ENCODE data around the gene FAAP24. TPM values are rescaled to one million over a fixed set of nuclear protein-coding genes. Genes with fewer than 3 reads are reported as not detected.

Gene FAAP24
- under 1 TPM in 2 of 4 donors, not detected in 2; 0.48 to 0.55 TPM for total RNA-seq

- Histone ChIP-seq H3K27ac (peak within 1 kb of the TSS; percentile 74 to 83 (median 82)), H3K27me3 (no peaks in the 10 kb centered on the region), H3K36me3 (no peaks in the 10 kb centered on the region), H3K4me3 (peak within 1 kb of the TSS; percentile 72 to 89 (median 82)), H3K4me1 (peaks cover 4 to 25% (median 21%) of the 10 kb centered on the region in 4 donors), H3K9me3 (no peaks in the 10 kb centered on the region)
- WGBS, 2 donors (ENCODE audit: low coverage in 1 of 2): 0 to 2% methylated on average over 10 to 44 of the region's 57 CpGs
- intact Hi-C loops (cut with DNase I; ENCODE audit: low total_unique reads): no loop called here
- in situ Hi-C loops (cut with MboI; ENCODE audit: low pct_ligation_motif_present in 1 of 4, low pct_unique_long_range_greater_than_20kb in 1 of 4, low sequenced_read_pairs in 3 of 4): loop anchor here in 1 of 4 donors (10.0 kb wide), 1 partner anchor 153 kb away; no protein-coding TSS in a partner anchor
- TF ChIP-seq POLR2A (IDR thresholded peaks at IDR 0.05) (peak; percentile 63), POLR2AphosphoS5 (IDR thresholded peaks at IDR 0.05) (peak; percentile 16 to 65 (median 59)), CTCF (IDR thresholded peaks at IDR 0.05) (peak in 1 of 5 experiments; percentile 41), EP300 (IDR thresholded peaks at IDR 0.05; ENCODE audit: low read depth) (no peak)
- DNase-seq: peak; percentile 99
These were observed at the start of gene FAAP24, which contains the start of gene CEP89 for GRCh38 chr19:32971715-32972540. Gene FAAP24 (plus strand): TSS chr19:32972242. CDS start chr19:32973197, 955 bp downstream. Gene CEP89 (minus strand): TSS chr19:32971958. CDS start chr19:32971874, 84 bp downstream.

GRCh38 chr19:32924200-32924599 is 47.8 kb upstream of the FAAP24 start:
- H3K27me3 ChIP-seq: no peaks in the 10 kb centered on the region
- peak; percentile 31 for DNase-seq
- TF ChIP-seq POLR2AphosphoS5 (IDR thresholded peaks at IDR 0.05): peak; percentile 10 to 26 (median 15)
- no peak for TF ChIP-seq CTCF (IDR thresholded peaks at IDR 0.05)
- WGBS, 2 donors (ENCODE audit: low coverage in 1 of 2): 56% methylated on average over 6 of the region's 6 CpGs; no CpG with 5 or more reads in 1 of the 2 donors
- intact Hi-C loops (cut with DNase I; ENCODE audit: low total_unique reads) (no loop called here), in situ Hi-C loops (cut with MboI; ENCODE audit: low pct_ligation_motif_present in 1 of 4, low pct_unique_long_range_greater_than_20kb in 1 of 4, low sequenced_read_pairs in 3 of 4) (no loop called here)
- no peak overlapping the region for H3K4me3 ChIP-seq
- H3K4me1 ChIP-seq: peaks cover 0 to 13% (median 4%) of the 10 kb centered on the region in 4 donors
- peak overlapping the region in 3 of 4 donors; percentile 38 to 48 (median 39) for H3K27ac ChIP-seq
- peaks cover 3 to 7% of the 10 kb centered on the region in 2 donors for H3K9me3 ChIP-seq
- H3K36me3 ChIP-seq: peaks cover 0 to 21% (median 10%) of the 10 kb centered on the region in 4 donors

GRCh38 chr19:32928806-32929205 is 43.2 kb upstream of the FAAP24 start:
- in situ Hi-C loops (cut with MboI; ENCODE audit: low pct_ligation_motif_present in 1 of 4, low pct_unique_long_range_greater_than_20kb in 1 of 4, low sequenced_read_pairs in 3 of 4): no loop called here
- Histone ChIP-seq H3K4me3 (no peak overlapping the region), H3K4me1 (peaks cover 0 to 12% (median 4%) of the 10 kb centered on the region in 4 donors), H3K9me3 (peaks cover 3 to 7% of the 10 kb centered on the region in 2 donors), H3K27ac (no peak overlapping the region), H3K36me3 (peaks cover 0 to 40% (median 17%) of the 10 kb centered on the region in 4 donors), H3K27me3 (no peaks in the 10 kb centered on the region)
- TF ChIP-seq POLR2AphosphoS5 (IDR thresholded peaks at IDR 0.05) (no peak), EP300 (IDR thresholded peaks at IDR 0.05; ENCODE audit: low read depth) (no peak), POLR2A (IDR thresholded peaks at IDR 0.05) (no peak), CTCF (IDR thresholded peaks at IDR 0.05) (no peak)
- no peak for DNase-seq
- intact Hi-C loops (cut with DNase I; ENCODE audit: low total_unique reads): no loop called here
- WGBS, 2 donors (ENCODE audit: low coverage in 1 of 2): 93 to 100% methylated on average over 1 to 2 of the region's 2 CpGs

- Histone ChIP-seq H3K4me1 (no peaks in the 10 kb centered on the region), H3K4me3 (no peak overlapping the region), H3K9me3 (peaks cover 3 to 7% of the 10 kb centered on the region in 2 donors), H3K36me3 (peaks cover 0 to 40% (median 17%) of the 10 kb centered on the region in 4 donors), H3K27me3 (no peaks in the 10 kb centered on the region), H3K27ac (no peak overlapping the region)
- DNase-seq: no peak
- 97 to 100% methylated on average over 4 to 8 of the region's 8 CpGs for WGBS, 2 donors (ENCODE audit: low coverage in 1 of 2)
- intact Hi-C loops (cut with DNase I; ENCODE audit: low total_unique reads): no loop called here
- in situ Hi-C loops (cut with MboI; ENCODE audit: low pct_ligation_motif_present in 1 of 4, low pct_unique_long_range_greater_than_20kb in 1 of 4, low sequenced_read_pairs in 3 of 4): no loop called here
- no peak for TF ChIP-seq CTCF (IDR thresholded peaks at IDR 0.05)
- no peak for TF ChIP-seq EP300 (IDR thresholded peaks at IDR 0.05; ENCODE audit: low read depth)
- no peak for TF ChIP-seq POLR2AphosphoS5 (IDR thresholded peaks at IDR 0.05)
- no peak for TF ChIP-seq POLR2A (IDR thresholded peaks at IDR 0.05)
These were observed 41.5 kb upstream of the FAAP24 start for GRCh38 chr19:32930567-32930966.

Data from transverse colon (tissue), 4 donors.